GM12878 (cell line): ENCODE results near the gene ZDHHC19. TPM values are rescaled to one million over a fixed set of nuclear protein-coding genes. Genes with fewer than 3 reads are reported as not detected.
"Not testable (repeated sequence)": the region's sequence is repeated elsewhere in the genome, so short reads cannot be mapped to it uniquely, and the experiment has no call there.

Source experiments
- ATAC-seq: fragments of 200-7000 bp; cut with Tn5 transposase; 3 replicates; pipeline ENCODE4 v1.9.1; 2020; ENCODE audit warnings: mild to moderate bottlenecking, moderate library complexity
- BruUV-seq: library from RNA; stranded (reverse); fragments of 400-500 nt; replicated peaks from 2 replicates; lab custom pipeline; 2021; lab: Mats Ljungman, UMichigan
- CTCF ChIA-PET: fragments of 300-600 bp; sonication (Branson Sonifier 250); formaldehyde crosslinking; extraction: SDS; loops from one replicate; lab custom pipeline; 2021; ENCODE audit warnings: inconsistent platforms; lab: Yijun Ruan, JAX
- POLR2A ChIA-PET: fragments of 350-600 bp; formaldehyde crosslinking; extraction: SDS; loops from one replicate; lab custom pipeline; 2021; ENCODE audit warnings: inconsistent platforms; lab: Charles Lee
- RAD21 ChIA-PET: fragments of 300-600 bp; sonication (Branson Sonifier 250); formaldehyde crosslinking; loops from one replicate; lab custom pipeline; 2023; ENCODE audit warnings: antibody characterized with exemption; ENCODE audit not compliant: unreplicated experiment; lab: Charles Lee
- SMC1A ChIA-PET: fragments of 300-600 bp; sonication (Branson Sonifier 250); formaldehyde crosslinking; loops from one replicate; lab custom pipeline; 2023; ENCODE audit not compliant: unreplicated experiment, uncharacterized antibody; lab: Charles Lee
- DNase-seq: peaks from one replicate; pipeline ENCODE4 v3.0.0-alpha.2; 2011; ENCODE audit warnings: low read depth, low spot score
- FAIRE-seq: peaks from 3 replicates; lab custom pipeline; 2011; peaks lifted over from hg19 to GRCh38; lab: Jason Lieb, UNC
- H2AFZ ChIP-seq: 2 replicates; pipeline ENCODE4 v1.6.0; 2011; ENCODE audit warnings: low read depth, low read length, control low read depth; ENCODE audit not compliant: control insufficient read depth
- H3K27ac ChIP-seq: 2 replicates; pipeline ENCODE4 v1.5.1; 2011; ENCODE audit warnings: control low read depth; ENCODE audit not compliant: control insufficient read depth, insufficient read depth
- H3K27me3 ChIP-seq, 2 experiments: replicated peaks in 1 of 2; 2 replicates each; pipeline versions ENCODE4 v1.6.0 to v1.6.1; 2011; ENCODE audit warnings: low read length in 1 of 2; ENCODE audit not compliant: control insufficient read depth in 2 of 2, insufficient read depth in 2 of 2
- H3K36me3 ChIP-seq, 2 experiments: 2 replicates each; pipeline ENCODE4 v1.5.1; 2011; ENCODE audit warnings: low read length in 1 of 2; ENCODE audit not compliant: control insufficient read depth in 2 of 2, insufficient read depth in 2 of 2
- H3K4me1 ChIP-seq: 2 replicates; pipeline ENCODE4 v1.6.1; 2011; ENCODE audit warnings: mild to moderate bottlenecking, low read length, moderate library complexity, mixed read lengths; ENCODE audit not compliant: control insufficient read depth, insufficient read depth
- H3K4me2 ChIP-seq: 2 replicates; pipeline ENCODE4 v1.6.0; 2011; ENCODE audit warnings: control low read depth; ENCODE audit not compliant: control insufficient read depth, insufficient read depth
- H3K4me3 ChIP-seq: fragments of 200-600 bp; sonication (generic); 2 replicates; pipeline ENCODE4 v1.5.1; 2016
- H3K79me2 ChIP-seq: 2 replicates; pipeline ENCODE4 v1.6.0; 2011; ENCODE audit warnings: low read length; ENCODE audit not compliant: control insufficient read depth, insufficient read depth
- H3K9ac ChIP-seq: 2 replicates; pipeline ENCODE4 v1.8.0; 2011; ENCODE audit warnings: low read length, control low read depth, mixed read lengths; ENCODE audit not compliant: control insufficient read depth, insufficient read depth
- H3K9me3 ChIP-seq: replicated peaks from 3 replicates; pipeline ENCODE4 v1.5.1; 2011; ENCODE audit warnings: mild to moderate bottlenecking, low read length; ENCODE audit not compliant: control insufficient read depth, insufficient read depth
- H4K20me1 ChIP-seq: 2 replicates; pipeline ENCODE4 v1.6.0; 2011; ENCODE audit not compliant: control insufficient read depth, insufficient read depth
- JUND ChIP-seq: IDR thresholded peaks from 2 replicates; pipeline ENCODE4 v1.6.1; 2012; ENCODE audit warnings: low read depth, mild to moderate bottlenecking, low read length, improper control_type of control experiment, moderate library complexity
- ZNF274 ChIP-seq: IDR thresholded peaks from one replicate; pipeline ENCODE4 v1.8.0; 2011; ENCODE audit not compliant: insufficient read length, insufficient read depth
- WGBS: methylation state at CpG from one replicate; pipeline ENCODE4 v1.1.6; 2016; ENCODE audit warnings: low lambda C conversion rate; ENCODE audit not compliant: insufficient replicate concordance, insufficient coverage; ENCODE audit errors: missing lambda C conversion rate; 5-methylcytosine and 5-hydroxymethylcytosine counted together
- in situ Hi-C: fragments of 300-500 bp; cut with MboI; formaldehyde crosslinking; loops from 9 replicates; pipeline ENCODE4 v1.14.3; 2018; ENCODE audit warnings: mixed read lengths
- intact Hi-C: fragments of 100-400 bp; cut with micrococcal nuclease; formaldehyde crosslinking; loops from one replicate; pipeline ENCODE4 v1.14.2; 2022; ENCODE audit not compliant: unreplicated experiment
- polyA plus RNA-seq, 11 experiments: library from polyadenylated mRNA; depleted of rRNA in 4 of 11; unstranded in 6 of 11; stranded (reverse) in 5 of 11; fragments of >200 nt; fragmentation: Nextera tagmentation in 4 of 11; fragmentation: Illumina TruSeq in 1 of 11; extraction: Ambion mirVana in 4 of 11; extraction: Trizol in 1 of 11; gene quantifications; 1 replicate in 1 of 11; 2 replicates in 10 of 11; pipeline versions ENCODE4 v1.2.1 to v1.2.3, GENCODE V29; 2011 to 2016; ENCODE audit warnings: inconsistent platforms in 2 of 11, missing spikeins in 2 of 11, low read depth in 1 of 11
- total RNA-seq, 4 experiments: library from RNA; depleted of rRNA in 3 of 4; stranded (reverse); fragments of >200 nt in 3 of 4; fragmentation: Illumina TruSeq in 1 of 4; extraction: Trizol in 1 of 4; gene quantifications; 2 replicates each; pipeline versions ENCODE4 v1.2.1 to v1.2.3, GENCODE V29; 2013 to 2021

The ZDHHC19 gene
- total and polyA plus RNA-seq, 10 of the 15 experiments (the other 5 are each of a cell fraction or from before 2014, with no cell fraction given) = 0.26 TPM; not detected in 9

DNA sequence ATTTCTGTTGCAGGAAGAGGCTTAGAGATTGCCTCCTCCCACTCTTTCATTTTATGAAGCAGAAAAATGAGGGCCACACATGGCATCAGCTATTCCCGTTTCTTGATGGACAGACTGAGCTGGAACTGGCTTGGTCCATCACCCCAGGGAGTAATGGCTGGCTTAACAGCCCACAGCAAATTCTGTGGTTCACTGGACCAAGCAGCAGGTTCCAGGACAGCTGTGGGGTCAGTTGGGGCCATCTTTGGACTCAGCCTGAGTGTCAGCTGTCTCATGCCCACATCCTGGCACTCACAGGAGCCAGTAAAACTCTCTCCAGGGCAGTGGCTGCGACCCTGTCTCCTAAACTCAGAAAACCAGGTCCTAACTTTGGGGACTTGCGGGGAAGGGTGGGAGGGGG, 36.5 kb downstream of the ZDHHC19 start:
- H3K79me2 ChIP-seq = no peaks in the 10 kb centered on the region
- no peak for FAIRE-seq
- ChIA-PET POLR2A (no interaction called here), SMC1A (interaction anchor here (0.8 to 1.4 kb wide), 2 partner anchors 13 to 101 kb away, joined by 4 to 5 read pairs; no protein-coding TSS in a partner anchor), RAD21 (interaction anchor here (0.8 kb wide), 1 partner anchor 11 kb away, joined by 3 read pairs; no protein-coding TSS in a partner anchor), CTCF (no interaction called here)
- no peak overlapping the region for H3K27ac ChIP-seq
- no peak overlapping the region for H2AFZ ChIP-seq
- WGBS = 49% methylated on average over 3 of the region's 3 CpGs
- no peak overlapping the region for H3K4me3 ChIP-seq
- TF ChIP-seq ZNF274 = no peak
- TF ChIP-seq JUND = no peak
- no peak overlapping the region for H3K9ac ChIP-seq
- H3K9me3 ChIP-seq = no peaks in the 10 kb centered on the region
- no peaks in the 10 kb centered on the region for H3K27me3 ChIP-seq
- H4K20me1 ChIP-seq = no peaks in the 10 kb centered on the region
- BruUV-seq = no TSS peak
- peaks cover 10% of the 10 kb centered on the region for H3K4me1 ChIP-seq
- no peak for DNase-seq
- in situ Hi-C loops = no loop called here
- H3K4me2 ChIP-seq = no peak overlapping the region
- H3K36me3 ChIP-seq = no peaks in the 10 kb centered on the region
- no peak for ATAC-seq
- intact Hi-C loops = no loop called here

GRCh38 chr3:196170296-196170695, 40.9 kb downstream of the ZDHHC19 start:
- POLR2A ChIA-PET = interaction anchor here (1.2 kb wide), 1 partner anchor 17 kb away, joined by 3 read pairs; no protein-coding TSS in a partner anchor

More at GRCh38 chr3:196170296-196170695, 40.9 kb downstream of the ZDHHC19 start:
- H3K36me3 ChIP-seq, H3K9me3 ChIP-seq, H2AFZ ChIP-seq, BruUV-seq, H3K27me3 ChIP-seq, ATAC-seq, H3K4me2 ChIP-seq, H3K79me2 ChIP-seq, intact Hi-C loops, RAD21 ChIA-PET, H4K20me1 ChIP-seq, FAIRE-seq, in situ Hi-C loops, H3K27ac ChIP-seq, DNase-seq, H3K4me3 ChIP-seq, H3K9ac ChIP-seq, H3K4me1 ChIP-seq: not testable (repeated sequence)
- CTCF ChIA-PET = interaction anchor here (0.6 to 2.0 kb wide), 3 partner anchors 16 to 97 kb away, joined by 3 to 8 read pairs (median 3); no protein-coding TSS in a partner anchor
- SMC1A ChIA-PET = interaction anchor here (2.0 kb wide), 1 partner anchor 74 kb away, joined by 7 read pairs; no protein-coding TSS in a partner anchor
- over 99% methylated on average over 12 of the region's 12 CpGs for WGBS
